WTC11 (cell line): ENCODE data around the gene SDE2. TPM values are rescaled to one million over a fixed set of nuclear protein-coding genes. Genes with fewer than 3 reads are reported as not detected.

ENCODE experiments used
- AR ChIP-seq: fragments of 250-450 bp; sonication (Bioruptor Pico); IDR thresholded peaks from 2 replicates; pipeline ENCODE4 v1.9.0; 2021; ENCODE audit warnings: mild to moderate bottlenecking
- ETV6 ChIP-seq: sonication (generic); formaldehyde crosslinking; IDR thresholded peaks from 2 replicates; pipeline ENCODE4 v1.8.1; 2022; ENCODE audit warnings: mild to moderate bottlenecking, missing genetic modification reagents
- GABPB1 ChIP-seq: sonication (generic); formaldehyde crosslinking; IDR thresholded peaks from 2 replicates; pipeline ENCODE4 v1.8.1; 2023; ENCODE audit warnings: mild to moderate bottlenecking, missing genetic modification reagents
- HMGXB4 ChIP-seq: sonication (generic); formaldehyde crosslinking; IDR thresholded peaks from 2 replicates; pipeline ENCODE4 v1.8.1; 2023; ENCODE audit warnings: mild to moderate bottlenecking, moderate library complexity, missing genetic modification reagents
- MXD4 ChIP-seq: fragments of 250-450 bp; sonication (Bioruptor Pico); IDR thresholded peaks from 2 replicates; pipeline ENCODE4 v1.8.0; 2021; ENCODE audit warnings: mild to moderate bottlenecking, moderate library complexity, borderline replicate concordance
- NFYB ChIP-seq: sonication (generic); formaldehyde crosslinking; conservative IDR thresholded peaks from 2 replicates; pipeline ENCODE4 v1.8.0; 2022; ENCODE audit warnings: low read depth, missing genetic modification reagents
- SMAD3 ChIP-seq: sonication (generic); formaldehyde crosslinking; IDR thresholded peaks from 2 replicates; pipeline ENCODE4 v1.8.0; 2022; ENCODE audit warnings: missing genetic modification reagents, mild to moderate bottlenecking, borderline replicate concordance
- SOX15 ChIP-seq: fragments of 250-450 bp; sonication (Bioruptor Pico); IDR thresholded peaks from 2 replicates; pipeline ENCODE4 v1.9.0; 2021; ENCODE audit warnings: mild to moderate bottlenecking
- STAT6 ChIP-seq: sonication (generic); formaldehyde crosslinking; conservative IDR thresholded peaks from 2 replicates; pipeline ENCODE4 v1.8.1; 2023; ENCODE audit warnings: mild to moderate bottlenecking, low read depth, missing genetic modification reagents, moderate library complexity
- TCF7 ChIP-seq: sonication (generic); formaldehyde crosslinking; IDR thresholded peaks from 2 replicates; pipeline ENCODE4 v1.8.0; 2022; ENCODE audit warnings: mild to moderate bottlenecking, low read depth, missing genetic modification reagents, moderate library complexity
- ZNF121 ChIP-seq: sonication (generic); formaldehyde crosslinking; IDR thresholded peaks from 2 replicates; pipeline ENCODE4 v1.8.0; 2023; ENCODE audit warnings: missing genetic modification reagents
- ZNF281 ChIP-seq: sonication (generic); formaldehyde crosslinking; IDR thresholded peaks from 2 replicates; pipeline ENCODE4 v1.8.0; 2023; ENCODE audit warnings: mild to moderate bottlenecking, missing genetic modification reagents
- total RNA-seq: library from RNA; stranded (reverse); gene quantifications from 3 replicates; pipeline ENCODE4 v1.2.3, GENCODE V29; 2021
- TF ChIP-seq, protein P1 (sequence below): sonication (generic); formaldehyde crosslinking; IDR thresholded peaks from 2 replicates; pipeline ENCODE4 v1.8.1; 2022; ENCODE audit warnings: low read depth, missing genetic modification reagents, borderline replicate concordance
- TF ChIP-seq, protein P2 (sequence below): fragments of 250-450 bp; sonication (Bioruptor Pico); IDR thresholded peaks from 2 replicates; pipeline ENCODE4 v1.9.0; 2021; ENCODE audit warnings: mild to moderate bottlenecking
- TF ChIP-seq, protein P3 (sequence below): sonication (generic); formaldehyde crosslinking; IDR thresholded peaks from 2 replicates; pipeline ENCODE4 v1.8.1; 2023; ENCODE audit warnings: mild to moderate bottlenecking, missing genetic modification reagents, borderline replicate concordance
- TF ChIP-seq, protein P4 (sequence below): sonication (generic); formaldehyde crosslinking; IDR thresholded peaks from 2 replicates; pipeline ENCODE4 v1.8.0; 2022; ENCODE audit warnings: mild to moderate bottlenecking, missing genetic modification reagents
- TF ChIP-seq, protein P5 (sequence below): sonication (generic); formaldehyde crosslinking; IDR thresholded peaks from 2 replicates; pipeline ENCODE4 v1.8.1; 2022; ENCODE audit warnings: missing genetic modification reagents, borderline replicate concordance

The SDE2 gene
- total RNA-seq, 1 experiment from 2014 or later = 17.2 TPM

GRCh38 chr1:225962440-225962975 lies 36.6 kb downstream of the SDE2 start (continued):
- TF ChIP-seq ZNF281 (CRISPR knock-in tag) (no peak), SMAD3 (CRISPR knock-in tag) (no peak), GABPB1 (CRISPR knock-in tag) (no peak), AR (CRISPR knock-in tag) (no peak), HMGXB4 (CRISPR knock-in tag) (peak; percentile 28; the same call in 1 of the 2 replicates), MXD4 (CRISPR knock-in tag) (no peak), SOX15 (CRISPR knock-in tag) (no peak), ETV6 (CRISPR knock-in tag) (0 out of 2 replicates have a peak, but pooled peaks have one; percentile 63), TCF7 (CRISPR knock-in tag) (no peak), NFYB (no peak), STAT6 (CRISPR knock-in tag) (no peak), ZNF121 (CRISPR knock-in tag) (no peak)
- TF ChIP-seq, protein P1, sequence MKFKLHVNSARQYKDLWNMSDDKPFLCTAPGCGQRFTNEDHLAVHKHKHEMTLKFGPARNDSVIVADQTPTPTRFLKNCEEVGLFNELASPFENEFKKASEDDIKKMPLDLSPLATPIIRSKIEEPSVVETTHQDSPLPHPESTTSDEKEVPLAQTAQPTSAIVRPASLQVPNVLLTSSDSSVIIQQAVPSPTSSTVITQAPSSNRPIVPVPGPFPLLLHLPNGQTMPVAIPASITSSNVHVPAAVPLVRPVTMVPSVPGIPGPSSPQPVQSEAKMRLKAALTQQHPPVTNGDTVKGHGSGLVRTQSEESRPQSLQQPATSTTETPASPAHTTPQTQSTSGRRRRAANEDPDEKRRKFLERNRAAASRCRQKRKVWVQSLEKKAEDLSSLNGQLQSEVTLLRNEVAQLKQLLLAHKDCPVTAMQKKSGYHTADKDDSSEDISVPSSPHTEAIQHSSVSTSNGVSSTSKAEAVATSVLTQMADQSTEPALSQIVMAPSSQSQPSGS (CRISPR knock-in tag) = no peak
- TF ChIP-seq, protein P2, sequence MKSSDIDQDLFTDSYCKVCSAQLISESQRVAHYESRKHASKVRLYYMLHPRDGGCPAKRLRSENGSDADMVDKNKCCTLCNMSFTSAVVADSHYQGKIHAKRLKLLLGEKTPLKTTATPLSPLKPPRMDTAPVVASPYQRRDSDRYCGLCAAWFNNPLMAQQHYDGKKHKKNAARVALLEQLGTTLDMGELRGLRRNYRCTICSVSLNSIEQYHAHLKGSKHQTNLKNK (CRISPR knock-in tag) = no peak
- TF ChIP-seq, protein P3, sequence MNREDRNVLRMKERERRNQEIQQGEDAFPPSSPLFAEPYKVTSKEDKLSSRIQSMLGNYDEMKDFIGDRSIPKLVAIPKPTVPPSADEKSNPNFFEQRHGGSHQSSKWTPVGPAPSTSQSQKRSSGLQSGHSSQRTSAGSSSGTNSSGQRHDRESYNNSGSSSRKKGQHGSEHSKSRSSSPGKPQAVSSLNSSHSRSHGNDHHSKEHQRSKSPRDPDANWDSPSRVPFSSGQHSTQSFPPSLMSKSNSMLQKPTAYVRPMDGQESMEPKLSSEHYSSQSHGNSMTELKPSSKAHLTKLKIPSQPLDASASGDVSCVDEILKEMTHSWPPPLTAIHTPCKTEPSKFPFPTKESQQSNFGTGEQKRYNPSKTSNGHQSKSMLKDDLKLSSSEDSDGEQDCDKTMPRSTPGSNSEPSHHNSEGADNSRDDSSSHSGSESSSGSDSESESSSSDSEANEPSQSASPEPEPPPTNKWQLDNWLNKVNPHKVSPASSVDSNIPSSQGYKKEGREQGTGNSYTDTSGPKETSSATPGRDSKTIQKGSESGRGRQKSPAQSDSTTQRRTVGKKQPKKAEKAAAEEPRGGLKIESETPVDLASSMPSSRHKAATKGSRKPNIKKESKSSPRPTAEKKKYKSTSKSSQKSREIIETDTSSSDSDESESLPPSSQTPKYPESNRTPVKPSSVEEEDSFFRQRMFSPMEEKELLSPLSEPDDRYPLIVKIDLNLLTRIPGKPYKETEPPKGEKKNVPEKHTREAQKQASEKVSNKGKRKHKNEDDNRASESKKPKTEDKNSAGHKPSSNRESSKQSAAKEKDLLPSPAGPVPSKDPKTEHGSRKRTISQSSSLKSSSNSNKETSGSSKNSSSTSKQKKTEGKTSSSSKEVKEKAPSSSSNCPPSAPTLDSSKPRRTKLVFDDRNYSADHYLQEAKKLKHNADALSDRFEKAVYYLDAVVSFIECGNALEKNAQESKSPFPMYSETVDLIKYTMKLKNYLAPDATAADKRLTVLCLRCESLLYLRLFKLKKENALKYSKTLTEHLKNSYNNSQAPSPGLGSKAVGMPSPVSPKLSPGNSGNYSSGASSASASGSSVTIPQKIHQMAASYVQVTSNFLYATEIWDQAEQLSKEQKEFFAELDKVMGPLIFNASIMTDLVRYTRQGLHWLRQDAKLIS (CRISPR knock-in tag) = no peak
- TF ChIP-seq, protein P4, sequence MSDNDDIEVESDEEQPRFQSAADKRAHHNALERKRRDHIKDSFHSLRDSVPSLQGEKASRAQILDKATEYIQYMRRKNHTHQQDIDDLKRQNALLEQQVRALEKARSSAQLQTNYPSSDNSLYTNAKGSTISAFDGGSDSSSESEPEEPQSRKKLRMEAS (CRISPR knock-in tag) = 0 out of 2 replicates have a peak, but pooled peaks have one; percentile 21
- TF ChIP-seq, protein P5, sequence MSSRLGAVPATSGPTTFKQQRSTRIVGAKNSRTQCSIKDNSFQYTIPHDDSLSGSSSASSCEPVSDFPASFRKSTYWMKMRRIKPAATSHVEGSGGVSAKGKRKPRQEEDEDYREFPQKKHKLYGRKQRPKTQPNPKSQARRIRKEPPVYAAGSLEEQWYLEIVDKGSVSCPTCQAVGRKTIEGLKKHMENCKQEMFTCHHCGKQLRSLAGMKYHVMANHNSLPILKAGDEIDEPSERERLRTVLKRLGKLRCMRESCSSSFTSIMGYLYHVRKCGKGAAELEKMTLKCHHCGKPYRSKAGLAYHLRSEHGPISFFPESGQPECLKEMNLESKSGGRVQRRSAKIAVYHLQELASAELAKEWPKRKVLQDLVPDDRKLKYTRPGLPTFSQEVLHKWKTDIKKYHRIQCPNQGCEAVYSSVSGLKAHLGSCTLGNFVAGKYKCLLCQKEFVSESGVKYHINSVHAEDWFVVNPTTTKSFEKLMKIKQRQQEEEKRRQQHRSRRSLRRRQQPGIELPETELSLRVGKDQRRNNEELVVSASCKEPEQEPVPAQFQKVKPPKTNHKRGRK (CRISPR knock-in tag) = no peak
